ENCODE data around the gene NABP2.
"Not testable (repeated sequence)": the region's sequence is repeated elsewhere in the genome, so short reads cannot be mapped to it uniquely, and the experiment has no call there.

NABP2 gene

DNA sequence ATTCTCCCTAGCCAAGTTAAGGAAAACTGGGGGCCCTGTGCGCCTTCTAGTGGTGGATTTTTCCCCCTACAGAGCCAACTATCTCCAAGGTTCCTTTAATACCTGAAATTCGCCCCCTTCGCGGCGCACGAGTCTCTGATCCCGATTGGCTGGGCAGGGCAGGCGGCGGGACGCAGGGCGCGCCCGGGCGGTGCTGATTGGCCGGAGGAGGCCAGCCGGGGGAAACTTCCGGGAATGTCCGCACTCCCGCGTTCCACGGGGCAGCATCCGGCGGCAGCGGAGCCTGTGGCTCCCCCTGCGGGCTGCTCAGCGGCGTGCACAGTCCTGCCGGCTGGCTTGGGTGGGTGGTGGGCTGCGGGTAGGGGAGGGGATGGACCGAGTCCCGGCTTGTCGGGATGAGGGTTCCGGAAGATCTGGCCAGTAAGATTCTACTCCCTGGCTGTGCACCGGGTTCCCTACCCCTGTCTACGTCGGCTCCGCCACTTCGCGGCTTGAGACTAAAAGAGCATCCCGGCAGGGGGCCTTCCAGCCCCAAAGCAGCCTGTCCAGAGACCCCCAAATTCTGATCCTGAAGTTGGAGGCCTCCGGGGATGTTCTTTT is at the start of gene NABP2:
Gene NABP2, plus strand, starts transcription at position 241 of the 600 bp plus-strand sequence. CDS start 515 bp downstream, outside the sequence.
- peak; percentile 91 for DNase-seq

DNA sequence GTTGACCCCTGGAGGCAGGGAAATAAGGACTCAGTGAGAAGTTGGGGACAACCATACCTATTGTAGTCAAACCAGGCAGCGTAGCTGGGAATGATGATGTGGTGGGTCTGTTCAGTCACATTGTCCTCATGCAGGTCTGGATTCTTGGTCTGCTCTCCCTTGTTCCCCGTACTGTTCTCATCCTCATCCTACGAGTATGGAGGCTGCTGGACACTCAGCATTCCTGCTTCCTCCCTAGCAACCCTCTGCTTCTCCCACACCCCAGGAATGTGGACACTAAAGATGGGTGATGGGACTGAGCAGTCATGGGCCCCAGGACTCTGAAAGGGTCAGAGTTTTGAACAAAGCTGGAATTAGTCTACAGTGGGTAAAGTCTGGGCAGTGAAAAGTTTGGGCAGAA is 45.8 kb upstream of the NABP2 start:
- DNase-seq, result no peak

DNA sequence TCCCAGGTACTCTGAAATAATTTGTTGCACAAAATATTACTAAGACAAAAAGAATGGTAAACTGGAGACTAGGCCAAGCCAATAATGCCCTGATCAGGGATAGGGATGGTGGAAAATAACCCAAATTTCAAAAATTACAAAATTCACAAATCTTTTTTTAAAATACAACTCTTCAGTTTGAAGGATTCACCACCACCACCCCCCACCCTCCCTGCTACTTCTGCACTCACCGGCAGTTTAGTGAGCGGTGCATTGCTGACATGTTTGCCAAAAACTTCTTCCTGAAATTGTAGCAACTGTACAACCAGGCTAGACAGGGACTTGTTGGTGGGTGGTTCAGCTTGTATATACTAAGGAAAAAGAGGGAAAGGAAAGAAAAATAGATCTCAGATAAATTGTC is 37.2 kb upstream of the NABP2 start:
- DNase-seq, result no peak

DNA sequence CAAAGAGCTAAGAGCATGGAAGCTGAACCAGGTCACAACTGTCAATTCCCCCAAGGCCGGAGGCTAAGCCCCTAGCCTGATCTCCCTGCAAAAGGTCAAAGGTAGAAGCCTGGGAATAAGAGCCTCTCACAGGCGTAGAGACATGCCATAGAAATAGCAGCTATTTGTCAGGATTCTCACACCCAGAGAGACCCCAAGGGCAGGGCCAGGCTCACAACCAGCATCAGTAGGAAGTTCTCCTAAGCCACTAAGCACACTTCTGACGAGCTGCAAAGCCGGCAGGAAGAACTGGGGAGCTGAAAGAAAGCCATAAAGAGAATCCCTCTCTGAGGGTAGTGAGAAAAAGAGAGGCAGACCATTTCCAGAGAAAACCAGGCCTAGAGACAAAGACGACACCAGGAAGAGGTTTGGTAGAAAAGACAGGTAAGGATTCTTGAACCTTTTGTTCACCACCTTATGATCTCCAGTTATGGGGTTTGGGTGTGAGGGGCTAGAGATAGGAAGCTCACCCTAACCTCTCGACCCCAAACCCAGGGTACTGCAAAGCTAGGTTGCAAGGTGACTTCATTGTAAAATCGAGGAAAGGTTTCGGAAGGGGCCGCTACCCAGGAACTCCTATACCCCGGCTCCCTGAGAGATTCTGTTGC is 35.9 kb upstream of the NABP2 start:
- DNase-seq, result no peak

DNA sequence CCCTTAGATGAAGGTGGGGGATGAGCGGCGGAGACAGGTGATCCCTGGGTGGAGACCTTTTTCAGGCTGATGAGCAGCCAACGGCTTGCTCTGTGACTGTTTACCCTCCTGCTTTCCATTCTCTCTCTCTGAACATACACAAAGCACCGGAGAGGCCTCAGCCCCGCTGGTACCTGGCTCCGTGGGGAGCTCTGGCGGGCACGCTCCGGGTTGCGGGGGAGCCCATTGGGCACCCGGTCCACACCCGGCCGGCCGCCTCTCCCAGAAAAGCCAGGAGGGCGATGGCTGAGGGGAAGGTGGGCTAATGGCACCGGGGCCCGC is 35.4 kb upstream of the NABP2 start:
- DNase-seq, result no peak

DNA sequence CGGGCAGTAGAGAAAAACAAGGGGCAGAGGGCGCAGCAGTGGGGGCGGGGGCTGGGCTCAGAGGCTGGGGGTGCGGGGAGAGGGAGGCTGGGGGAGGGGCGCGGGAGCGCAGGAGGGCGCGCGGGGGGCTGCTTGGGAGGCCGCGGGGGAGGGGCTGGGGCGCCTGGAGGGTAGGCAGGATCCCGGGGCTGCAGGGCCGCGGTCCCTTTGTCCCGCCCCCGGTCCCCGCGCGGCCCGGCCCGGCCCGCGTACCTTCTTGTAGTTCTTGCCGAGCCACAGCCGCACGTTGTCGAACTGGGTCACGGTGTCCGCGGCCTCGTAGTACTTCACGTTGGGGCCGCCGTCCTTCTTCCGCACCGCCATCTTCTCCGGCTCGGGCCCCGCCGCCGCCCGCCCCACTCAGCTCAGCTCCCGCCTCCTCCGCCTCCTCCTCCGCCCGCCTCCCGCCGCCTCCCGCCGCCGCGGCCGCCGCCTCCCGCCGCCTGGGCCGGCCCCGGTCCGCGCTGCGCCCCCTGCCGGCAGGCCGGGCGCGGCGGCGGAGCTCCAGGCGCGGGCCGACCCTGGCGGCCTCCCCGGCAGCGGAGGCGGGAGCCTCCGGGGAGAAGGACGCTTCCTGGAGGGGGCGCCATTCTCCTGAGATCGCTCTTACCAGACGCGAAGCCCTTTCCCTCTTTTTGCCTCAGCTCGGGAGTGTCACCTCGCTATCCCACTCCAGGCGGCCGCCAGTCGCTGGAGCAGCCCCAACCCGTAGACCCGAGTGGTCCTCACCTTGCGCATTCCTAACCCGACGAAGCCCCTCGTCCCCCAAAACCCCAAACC is 34.8 kb upstream of the NABP2 start, which contains the start of gene SMARCC2:
Gene SMARCC2, minus strand, starts transcription at position 385 of the 819 bp plus-strand sequence. Its CDS starts 22 bp downstream, at position 363.
- DNase-seq, result peak; percentile 82

DNA sequence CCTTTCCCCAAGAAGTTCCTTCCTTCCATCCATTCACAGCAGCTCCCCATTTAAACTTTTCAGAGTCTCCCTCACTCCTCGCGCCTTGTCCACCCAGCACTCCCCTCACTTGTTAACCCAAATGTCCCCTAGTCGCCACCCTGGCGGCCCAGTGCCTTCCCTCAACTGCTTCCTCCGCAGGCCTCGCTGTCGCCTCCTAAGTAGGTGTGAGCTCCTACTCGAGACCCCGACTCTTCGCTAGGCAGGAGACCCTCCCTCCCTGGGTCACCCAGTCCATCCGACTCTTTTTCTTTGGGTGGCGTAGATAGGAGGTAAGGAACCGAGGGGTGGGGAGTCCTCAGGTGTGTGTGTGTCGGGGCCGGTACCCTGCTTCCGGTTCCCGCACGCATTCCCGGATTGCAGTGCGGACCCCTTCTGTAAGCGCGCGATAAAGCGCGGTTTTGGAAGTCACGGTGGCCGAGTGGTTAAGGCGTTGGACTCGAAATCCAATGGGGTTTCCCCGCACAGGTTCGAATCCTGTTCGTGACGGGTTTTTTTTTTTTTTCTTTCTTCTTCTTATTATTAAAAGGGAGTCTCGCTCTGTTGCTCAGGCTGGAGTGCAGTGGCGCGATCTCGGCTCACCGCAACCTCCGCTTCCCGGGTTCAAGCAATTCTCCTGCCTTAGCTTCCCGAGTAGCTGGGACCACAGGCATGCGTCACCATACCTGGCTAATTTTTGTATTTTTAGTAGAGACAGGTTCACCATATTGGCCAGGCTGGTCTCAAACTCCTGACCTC is 34.0 kb upstream of the NABP2 start:
- peak; percentile 81 for DNase-seq

DNA sequence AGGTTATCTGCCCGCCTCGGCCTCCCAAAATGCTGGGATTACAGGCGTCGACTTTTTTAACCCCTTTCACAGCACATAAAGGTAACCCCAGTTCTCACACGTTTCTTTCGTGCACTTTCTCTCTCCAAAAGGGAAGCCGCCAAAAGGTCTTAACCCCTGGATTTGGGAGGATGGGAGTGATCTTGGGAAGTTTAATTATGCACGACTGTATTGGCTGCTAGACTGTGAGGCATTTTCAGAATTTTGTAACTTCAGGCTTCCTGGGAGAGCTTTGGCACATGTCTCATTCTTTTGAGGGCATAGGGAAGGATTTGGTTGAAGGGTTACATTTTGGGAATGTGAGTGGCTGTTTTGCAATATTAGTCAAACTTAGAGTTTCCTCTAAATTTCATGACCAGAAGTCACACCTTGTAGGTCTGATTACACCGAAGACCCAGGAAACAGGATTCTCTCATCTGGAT is 33.4 kb upstream of the NABP2 start:
- no peak for DNase-seq

DNA sequence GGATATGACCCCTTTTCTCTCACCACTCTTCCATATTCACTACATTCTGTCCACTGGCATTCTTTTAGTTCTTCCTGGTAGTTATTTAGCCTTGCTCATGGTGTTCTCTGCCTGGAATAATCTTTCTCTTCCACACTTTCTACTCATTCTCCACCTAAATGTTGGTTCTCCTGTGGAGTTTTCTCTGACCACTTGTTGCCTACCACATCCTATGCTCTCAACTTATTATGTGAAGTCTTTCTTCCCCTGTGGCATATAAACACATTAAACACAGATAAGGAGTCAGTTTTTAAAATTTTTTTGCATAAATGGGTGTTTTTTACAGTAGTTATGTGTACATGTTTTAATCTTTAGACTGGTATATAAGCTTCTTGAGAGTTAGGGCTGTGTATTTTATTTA is 31.6 kb upstream of the NABP2 start:
- no peak for DNase-seq

DNA sequence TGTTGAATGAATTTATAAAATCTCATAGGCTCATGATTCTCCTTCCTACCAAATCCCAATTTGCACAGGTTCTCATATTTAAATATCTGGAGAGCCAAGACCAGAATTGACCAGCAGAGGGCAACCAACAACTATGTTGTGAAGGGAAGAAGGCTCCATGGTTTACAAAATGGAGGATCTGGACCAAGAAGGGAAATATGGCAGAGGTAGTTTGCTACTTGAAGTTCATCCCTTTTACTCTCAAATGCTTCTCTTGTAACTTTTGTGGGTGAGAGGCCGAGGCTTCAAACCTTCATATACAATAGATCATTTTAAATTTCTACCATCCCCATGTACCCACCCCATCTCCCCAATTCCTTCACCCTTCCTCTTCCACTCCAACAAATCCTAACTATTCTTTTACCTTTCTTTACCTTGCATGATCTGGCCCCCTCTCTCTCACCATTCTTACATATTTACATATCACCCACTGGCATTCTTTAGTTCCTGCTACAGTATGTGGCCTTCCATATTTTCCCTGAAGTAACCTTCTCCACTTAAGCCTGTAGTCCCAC is 31.0 kb upstream of the NABP2 start:
- peak; percentile 61 for DNase-seq

DNA sequence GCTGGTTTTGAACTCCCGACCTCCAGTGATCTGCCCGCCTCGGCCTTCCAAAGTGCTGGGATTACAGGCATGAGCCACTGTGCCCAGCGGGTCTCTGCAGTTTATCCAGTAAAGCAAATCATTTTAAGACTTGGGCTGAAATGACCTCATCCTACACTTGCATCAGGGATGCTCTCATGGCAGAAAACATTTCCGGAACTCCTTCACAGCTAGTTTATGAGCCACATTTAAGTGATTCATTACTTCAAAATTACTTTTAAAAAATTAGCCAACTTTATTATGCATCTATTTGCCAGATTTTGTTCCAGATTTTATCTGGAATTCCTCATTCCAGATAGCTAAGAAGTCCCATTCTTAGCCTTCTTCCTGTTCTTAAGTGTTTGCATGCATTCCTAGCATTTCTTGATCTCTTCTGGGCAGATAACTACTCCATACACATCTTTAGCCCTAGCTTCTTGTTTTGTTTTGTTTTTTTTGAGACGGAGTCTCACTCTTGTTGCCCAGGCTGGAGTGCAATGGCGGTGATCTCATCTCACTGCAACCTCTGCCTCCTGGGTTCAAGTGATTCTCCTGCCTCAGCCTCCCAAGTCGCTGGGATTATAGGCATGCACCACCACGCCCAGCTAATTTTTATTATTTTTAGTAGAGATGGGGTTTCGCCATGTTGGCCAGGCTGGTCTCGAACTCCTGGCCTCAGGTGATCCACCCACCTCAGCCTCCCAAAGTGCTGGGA is 27.2 kb upstream of the NABP2 start:
- not testable (repeated sequence) for DNase-seq

DNA sequence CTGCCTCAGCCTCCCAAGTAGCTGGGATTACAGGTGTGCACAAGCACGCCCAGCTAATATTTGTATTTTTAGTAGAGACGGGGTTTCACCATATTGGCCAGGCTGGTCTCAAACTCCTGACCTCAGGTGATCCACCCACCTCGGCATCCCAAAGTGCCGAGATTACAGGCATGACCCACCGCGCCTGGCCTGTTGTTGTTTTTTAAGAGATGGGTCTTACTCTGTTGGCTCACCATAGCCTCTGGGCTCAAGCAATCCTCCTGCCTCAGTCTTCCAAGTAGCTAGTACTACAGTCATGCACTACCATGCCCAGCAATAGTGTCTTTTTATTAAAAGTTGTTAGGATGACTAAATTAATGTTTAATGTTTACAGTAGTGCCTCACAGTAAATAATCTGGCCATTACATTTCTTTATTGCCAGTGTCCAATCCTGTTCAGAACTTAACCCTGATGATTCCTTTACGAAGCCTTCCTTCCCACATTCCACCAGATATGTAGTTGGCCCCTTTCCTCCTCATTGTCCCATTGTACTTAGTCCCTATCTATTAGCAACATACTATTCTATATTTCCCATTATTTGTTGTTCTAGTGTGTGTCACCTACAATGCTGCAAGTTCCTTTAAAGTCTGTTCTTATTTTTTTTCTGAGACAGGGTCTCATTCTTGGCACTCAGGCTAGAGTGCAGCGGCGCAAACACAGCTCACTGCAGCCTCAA is 26.1 kb upstream of the NABP2 start:
- no peak for DNase-seq

DNA sequence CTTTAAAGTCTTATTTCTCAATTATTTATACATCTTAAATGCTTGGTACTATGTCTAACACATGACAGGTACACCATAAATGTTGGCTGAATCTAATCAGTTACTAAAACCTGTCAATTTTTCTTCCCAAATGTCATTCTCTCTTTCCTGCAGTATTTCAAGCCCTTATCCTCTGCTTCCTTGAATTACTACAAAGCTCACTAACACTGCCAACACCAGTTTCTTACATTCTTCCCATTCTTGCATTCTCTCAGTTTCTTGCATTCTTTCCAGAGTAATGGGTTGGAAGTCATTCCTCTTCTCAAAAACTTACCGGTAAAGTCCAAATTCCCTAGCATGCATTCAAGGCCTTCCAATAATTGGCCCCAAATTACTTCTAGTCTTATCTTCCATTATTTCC is 25.3 kb upstream of the NABP2 start:
- no peak for DNase-seq

DNA sequence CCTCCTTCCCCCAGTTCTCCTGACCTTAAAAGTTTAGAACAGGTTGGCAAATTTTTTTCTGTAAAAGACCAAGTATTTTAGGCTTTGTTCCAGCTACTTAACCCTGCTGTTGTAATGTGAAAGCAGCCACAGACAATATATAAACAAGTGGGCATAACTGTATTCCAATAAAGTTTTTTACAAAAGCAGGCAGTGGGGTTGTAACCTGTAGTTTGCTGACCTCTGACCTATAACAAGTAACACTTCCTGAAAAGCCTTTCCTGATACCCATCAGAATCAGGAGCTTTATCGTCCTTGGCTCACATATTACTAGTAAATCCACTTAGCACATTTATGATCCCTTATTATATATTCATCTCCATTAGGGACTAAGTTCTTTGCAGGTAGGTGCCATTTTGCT is 21.8 kb upstream of the NABP2 start:
- no peak for DNase-seq

DNA sequence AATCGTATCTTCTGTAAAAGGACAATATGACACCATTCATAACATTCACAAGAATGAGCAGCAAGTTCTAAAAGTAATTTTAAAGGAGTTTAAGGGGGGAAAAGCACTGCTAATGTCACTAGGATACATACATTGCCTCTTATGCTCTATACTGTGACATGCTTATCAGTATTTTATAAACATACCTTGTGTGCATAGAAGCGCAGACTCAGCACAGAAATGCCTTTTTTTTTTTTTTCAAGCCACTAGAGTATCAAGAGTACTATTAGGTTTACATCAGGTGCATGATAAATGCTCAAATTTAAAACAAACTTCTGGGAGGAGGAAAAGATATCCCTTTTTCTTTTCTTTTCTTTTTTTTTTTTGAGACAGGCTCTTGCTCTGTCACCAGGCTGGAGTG is 21.3 kb upstream of the NABP2 start:
- no peak for DNase-seq

DNA sequence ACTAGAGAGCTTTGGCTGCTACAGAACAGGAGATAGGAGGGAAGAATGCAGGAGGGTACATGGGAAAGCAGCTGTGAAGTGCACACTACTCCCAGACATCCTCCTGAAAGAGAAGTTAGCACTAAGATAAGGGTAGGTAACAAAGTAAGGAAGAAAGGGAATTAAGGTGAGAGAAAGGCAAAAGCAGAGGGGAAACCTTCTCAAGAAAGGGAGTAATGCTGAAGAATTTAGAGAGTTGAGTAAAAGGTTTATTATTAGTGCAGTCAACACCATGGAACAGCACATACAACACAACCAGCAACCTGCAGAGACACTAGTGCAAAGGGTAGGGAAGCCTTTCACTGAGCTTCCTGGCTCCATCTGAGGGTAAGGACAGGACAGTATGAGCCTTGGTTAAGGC is 19.9 kb upstream of the NABP2 start:
- no peak for DNase-seq

DNA sequence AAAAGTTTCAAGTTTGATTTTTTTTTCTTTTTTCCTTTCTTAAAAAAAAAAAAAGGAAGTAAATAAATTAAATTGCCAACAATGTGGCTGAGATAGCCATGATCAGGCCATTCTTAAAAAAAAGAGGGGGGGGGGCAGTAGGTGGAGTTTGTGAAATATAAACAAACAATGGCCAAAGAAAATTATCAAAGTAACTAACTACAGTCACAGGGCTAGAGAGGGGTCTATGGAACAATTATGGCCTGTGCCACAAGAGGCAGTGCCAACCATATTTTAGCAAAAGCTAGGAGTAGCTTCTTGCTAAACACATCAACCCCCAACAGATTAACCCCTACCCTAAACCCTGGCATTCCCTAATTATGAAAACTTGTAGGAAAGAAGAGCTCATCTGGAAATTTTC is 18.7 kb upstream of the NABP2 start:
- no peak for DNase-seq

DNA sequence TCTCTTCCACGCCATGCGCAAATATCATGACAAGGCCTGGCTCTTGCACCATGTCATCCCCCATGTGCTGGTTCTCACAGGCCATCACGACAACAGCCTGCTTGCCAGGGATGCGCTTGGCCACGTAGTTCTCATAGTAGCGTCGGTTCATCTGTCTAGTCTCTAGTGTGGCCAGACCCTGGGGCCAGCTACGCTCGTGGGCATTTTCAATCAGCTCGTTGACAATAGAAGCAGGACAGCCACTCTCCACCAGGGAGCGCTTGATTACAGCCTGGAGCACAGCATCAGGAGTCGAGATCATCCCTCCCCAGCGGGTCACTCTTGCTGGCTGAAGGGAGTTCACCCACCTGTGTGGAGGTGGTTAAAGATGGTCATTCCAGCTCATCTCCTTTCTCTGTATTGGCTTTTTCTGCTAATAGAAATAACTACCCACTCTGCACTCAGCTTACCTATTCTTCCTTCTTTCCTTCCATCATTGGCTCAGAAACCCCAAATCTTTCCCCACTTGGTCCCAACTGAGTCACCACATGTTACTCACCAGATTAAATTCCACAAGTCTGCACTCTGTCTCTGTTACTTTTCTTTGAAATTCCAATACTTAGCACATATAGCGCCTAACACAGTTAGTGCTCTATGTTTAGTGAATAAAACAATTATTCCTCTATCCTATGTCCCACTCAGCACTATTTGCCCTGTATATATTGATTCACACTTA is 17.5 kb upstream of the NABP2 start:
- DNase-seq, result peak; percentile 43

DNA sequence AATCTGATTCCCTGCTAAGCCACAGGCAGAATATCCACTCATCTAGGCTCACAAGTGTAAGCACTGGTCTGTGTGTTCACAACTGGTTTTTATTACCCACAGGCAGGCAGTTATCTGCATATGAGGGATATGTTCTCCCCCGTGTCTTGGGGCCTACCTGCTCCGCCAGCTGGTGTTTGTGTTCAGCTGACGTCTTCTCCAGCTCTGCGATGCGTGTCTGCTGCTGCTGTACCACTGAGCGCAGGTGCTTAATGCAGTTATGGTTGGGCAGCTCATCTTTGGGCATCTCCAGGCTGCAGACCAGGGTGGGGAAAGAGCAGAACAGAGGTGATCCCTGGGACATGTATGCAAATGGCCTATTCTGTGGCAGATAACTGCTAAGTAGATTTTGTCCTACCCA is 16.1 kb upstream of the NABP2 start:
- peak; percentile 54 for DNase-seq

DNA sequence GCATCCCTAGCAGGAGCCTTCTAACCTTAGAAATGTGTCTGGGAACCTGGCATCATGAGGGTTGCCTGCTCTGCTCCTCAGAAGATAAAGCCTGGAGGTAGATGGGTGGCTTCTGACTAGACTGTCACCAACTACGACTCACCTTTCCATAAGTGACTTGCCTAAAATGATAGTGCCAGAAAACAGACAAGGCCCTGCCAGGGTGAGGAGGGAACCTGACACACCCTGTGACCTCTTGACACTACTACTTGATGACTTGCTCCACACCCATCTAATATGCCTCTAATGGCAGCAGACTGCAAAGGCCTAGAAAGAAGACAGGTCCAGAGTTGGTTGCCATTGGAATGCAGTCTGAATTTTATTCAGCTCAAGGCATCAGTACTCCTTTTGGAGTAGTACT is 11.8 kb upstream of the NABP2 start:
- no peak for DNase-seq

DNA sequence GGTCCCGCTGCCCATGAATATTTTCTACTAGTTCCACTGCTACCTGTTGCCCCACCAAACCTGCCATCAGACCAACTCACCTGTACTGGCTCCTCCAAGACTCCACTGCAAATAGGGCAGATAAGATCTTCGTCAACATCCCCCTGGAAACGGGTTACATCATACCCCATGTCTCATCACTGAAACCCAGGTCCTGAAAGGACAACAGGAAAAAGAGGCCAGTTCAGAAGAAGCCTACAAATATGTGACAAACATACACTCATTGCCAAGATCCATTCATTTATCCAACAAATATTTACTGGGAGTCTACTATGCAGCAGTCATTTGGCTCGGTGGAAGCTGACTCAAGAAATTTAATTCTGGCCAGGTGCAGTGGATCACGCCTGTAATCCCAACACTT is 10.3 kb upstream of the NABP2 start:
- no peak for DNase-seq
